Epidermal melanocyte (primary cell): ENCODE results near the gene ARHGAP32.

ENCODE experiments used
- DNase-seq: peaks from one replicate; pipeline ENCODE4 v3.0.0; 2011; ENCODE audit warnings: low spot score; ENCODE audit not compliant: insufficient read length

ARHGAP32 gene

DNA sequence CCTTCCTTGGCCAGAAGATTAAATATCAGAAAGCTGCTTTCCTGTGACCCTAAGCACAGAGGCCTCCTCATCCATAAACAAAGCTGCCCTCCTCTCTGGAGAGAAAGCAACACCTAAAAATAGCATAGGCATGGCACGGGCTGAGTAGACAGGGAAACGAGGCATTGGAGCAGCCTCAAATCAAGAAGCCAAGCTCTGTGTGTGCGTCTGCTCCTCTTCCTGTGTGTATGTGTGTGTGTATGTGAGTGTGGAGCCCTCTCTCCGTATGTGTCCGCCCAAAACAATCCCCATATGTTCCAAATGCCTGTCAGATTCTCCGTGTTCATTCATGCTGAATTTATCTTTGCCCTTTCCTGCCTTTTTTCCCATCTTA is 277.0 kb downstream of the ARHGAP32 start:
- DNase-seq = no peak
